Measurements from ENCODE around the gene SLC22A2. TPM values are rescaled to one million over a fixed set of nuclear protein-coding genes. Genes with fewer than 3 reads are reported as not detected.

Gene SLC22A2
- polyA plus RNA-seq, 3 donors, result not detected

GRCh38 chr6:160259598-160259997 is 977 bp upstream of the SLC22A2 start:
- Histone ChIP-seq H3K9ac (ENCODE audit: insufficient read depth, low read length, poor library complexity, severe bottlenecking) (no peak overlapping the region), H3K27me3 (ENCODE audit: control insufficient read depth in 2 of 2, insufficient read depth in 2 of 2, low read length in 2 of 2) (no peaks in the 10 kb centered on the region), H3K9me3 (replicated peaks in 1 of 2; ENCODE audit: control insufficient read depth in 1 of 2, insufficient read depth in 1 of 2, low read length in 2 of 2) (no peaks in the 10 kb centered on the region), H2AFZ (ENCODE audit: insufficient read depth, low read depth, low read length, poor library complexity, severe bottlenecking) (no peak overlapping the region), H4K20me1 (ENCODE audit: insufficient read depth, low read length) (no peaks in the 10 kb centered on the region), H3K4me1 (ENCODE audit: control insufficient read depth in 1 of 2, insufficient read depth in 2 of 2, low read length in 2 of 2) (no peaks in the 10 kb centered on the region), H3K79me2 (ENCODE audit: insufficient read depth, low read length) (no peaks in the 10 kb centered on the region), H3K27ac (ENCODE audit: low read depth in 1 of 2, low read length in 2 of 2) (no peak overlapping the region), H3K4me2 (replicated peaks; ENCODE audit: extremely low read depth, low read length, poor library complexity, severe bottlenecking) (no peak overlapping the region), H3K4me3 (replicated peaks in 1 of 3; ENCODE audit: low read depth in 2 of 3, low read length in 3 of 3) (no peak overlapping the region), H3K36me3 (replicated peaks in 1 of 2; ENCODE audit: control insufficient read depth in 1 of 2, insufficient read depth in 2 of 2, low read length in 2 of 2) (no peaks in the 10 kb centered on the region)
- H3K4me1 Mint-ChIP-seq, result no peaks in the 10 kb centered on the region
- no peaks in the 10 kb centered on the region for H3K36me3 Mint-ChIP-seq
- no peak for TF ChIP-seq CTCF (IDR thresholded peaks at IDR 0.05)
- no peak for DNase-seq
- peaks cover 0 to 2% (median 0%) of the 10 kb centered on the region in 3 donors for H3K27me3 Mint-ChIP-seq (ENCODE audit: low read depth in 3 of 3)
- WGBS (ENCODE audit: insufficient coverage), result 49% methylated on average over 8 of the region's 8 CpGs
- intact Hi-C loops (cut with micrococcal nuclease), result no loop called here
- no peak overlapping the region for H3K4me3 Mint-ChIP-seq
- H3K27ac Mint-ChIP-seq, result no peak overlapping the region
- H3K9me3 Mint-ChIP-seq, result peaks cover 0 to 2% (median 0%) of the 10 kb centered on the region in 7 donors

GRCh38 chr6:160259143-160259425 is 463 bp upstream of the SLC22A2 start:
- H3K4me3 ChIP-seq (replicated peaks in 1 of 3; ENCODE audit: low read depth in 2 of 3, low read length in 3 of 3), result no peak overlapping the region
- no peak overlapping the region for H2AFZ ChIP-seq (ENCODE audit: insufficient read depth, low read depth, low read length, poor library complexity, severe bottlenecking)
- Mint-ChIP-seq H3K4me3 (no peak overlapping the region), H3K27me3 (ENCODE audit: low read depth in 3 of 3) (peaks cover 0 to 3% (median 0%) of the 10 kb centered on the region in 3 donors), H3K36me3 (no peaks in the 10 kb centered on the region), H3K27ac (no peak overlapping the region), H3K9me3 (peaks cover 0 to 2% (median 0%) of the 10 kb centered on the region in 7 donors), H3K4me1 (no peaks in the 10 kb centered on the region)
- no peak overlapping the region for H3K27ac ChIP-seq (ENCODE audit: low read depth in 1 of 2, low read length in 2 of 2)
- no peaks in the 10 kb centered on the region for H3K27me3 ChIP-seq (ENCODE audit: control insufficient read depth in 2 of 2, insufficient read depth in 2 of 2, low read length in 2 of 2)
- H3K4me1 ChIP-seq (ENCODE audit: control insufficient read depth in 1 of 2, insufficient read depth in 2 of 2, low read length in 2 of 2), result no peaks in the 10 kb centered on the region
- no peak overlapping the region for H3K4me2 ChIP-seq (replicated peaks; ENCODE audit: extremely low read depth, low read length, poor library complexity, severe bottlenecking)
- no peaks in the 10 kb centered on the region for H3K36me3 ChIP-seq (replicated peaks in 1 of 2; ENCODE audit: control insufficient read depth in 1 of 2, insufficient read depth in 2 of 2, low read length in 2 of 2)
- no peak for TF ChIP-seq CTCF (IDR thresholded peaks at IDR 0.05)
- H3K79me2 ChIP-seq (ENCODE audit: insufficient read depth, low read length), result no peaks in the 10 kb centered on the region
- intact Hi-C loops (cut with micrococcal nuclease), result no loop called here
- 100% methylated on average over 2 of the region's 8 CpGs for WGBS (ENCODE audit: insufficient coverage)
- no peaks in the 10 kb centered on the region for H3K9me3 ChIP-seq (replicated peaks in 1 of 2; ENCODE audit: control insufficient read depth in 1 of 2, insufficient read depth in 1 of 2, low read length in 2 of 2)
- DNase-seq, result no peak
- no peaks in the 10 kb centered on the region for H4K20me1 ChIP-seq (ENCODE audit: insufficient read depth, low read length)
- no peak overlapping the region for H3K9ac ChIP-seq (ENCODE audit: insufficient read depth, low read length, poor library complexity, severe bottlenecking)
